OCI-LY1 (cell line): ENCODE results near the gene GMIP.

Experiments used
- EZH2 ChIP-seq: fragments of 200-600 bp; sonication (generic), shearing (Covaris generic); IDR thresholded peaks from 2 replicates; pipeline ENCODE4 v1.8.0; 2017; ENCODE audit warnings: borderline replicate concordance, mixed run types, mild to moderate bottlenecking, antibody characterized with exemption, low read length, moderate library complexity, mixed read lengths
- TF ChIP-seq, protein P1 (sequence below): fragments of 200-600 bp; sonication (generic), shearing (Covaris generic); IDR thresholded peaks from 2 replicates; pipeline ENCODE4 v1.5.1; 2017; ENCODE audit warnings: mild to moderate bottlenecking, antibody characterized with exemption, low read length, moderate library complexity, mixed read lengths

DNA sequence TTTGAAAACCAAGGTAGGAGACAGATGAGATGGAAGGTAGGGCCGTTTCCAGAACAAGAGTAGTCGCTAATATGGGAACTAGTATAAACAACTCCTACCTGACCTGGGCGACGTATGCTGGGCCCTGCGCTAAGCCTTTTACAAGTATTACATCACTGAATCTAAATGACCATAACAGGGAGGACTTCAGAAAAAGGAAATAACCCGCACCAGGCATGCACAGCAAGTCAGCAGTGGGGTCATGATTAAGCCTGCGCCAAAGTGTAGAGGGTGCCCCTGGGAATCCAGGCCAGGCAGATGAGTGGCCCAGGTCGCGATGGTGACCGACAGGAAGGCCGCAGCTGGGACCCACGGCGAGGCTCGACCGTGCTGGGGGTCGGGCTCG, 19.4 kb upstream of the GMIP start:
- TF ChIP-seq, protein P1, sequence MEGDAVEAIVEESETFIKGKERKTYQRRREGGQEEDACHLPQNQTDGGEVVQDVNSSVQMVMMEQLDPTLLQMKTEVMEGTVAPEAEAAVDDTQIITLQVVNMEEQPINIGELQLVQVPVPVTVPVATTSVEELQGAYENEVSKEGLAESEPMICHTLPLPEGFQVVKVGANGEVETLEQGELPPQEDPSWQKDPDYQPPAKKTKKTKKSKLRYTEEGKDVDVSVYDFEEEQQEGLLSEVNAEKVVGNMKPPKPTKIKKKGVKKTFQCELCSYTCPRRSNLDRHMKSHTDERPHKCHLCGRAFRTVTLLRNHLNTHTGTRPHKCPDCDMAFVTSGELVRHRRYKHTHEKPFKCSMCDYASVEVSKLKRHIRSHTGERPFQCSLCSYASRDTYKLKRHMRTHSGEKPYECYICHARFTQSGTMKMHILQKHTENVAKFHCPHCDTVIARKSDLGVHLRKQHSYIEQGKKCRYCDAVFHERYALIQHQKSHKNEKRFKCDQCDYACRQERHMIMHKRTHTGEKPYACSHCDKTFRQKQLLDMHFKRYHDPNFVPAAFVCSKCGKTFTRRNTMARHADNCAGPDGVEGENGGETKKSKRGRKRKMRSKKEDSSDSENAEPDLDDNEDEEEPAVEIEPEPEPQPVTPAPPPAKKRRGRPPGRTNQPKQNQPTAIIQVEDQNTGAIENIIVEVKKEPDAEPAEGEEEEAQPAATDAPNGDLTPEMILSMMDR = no peak
- no peak for TF ChIP-seq EZH2
